ENCODE data around the gene C10orf53.
A peak's percentile ranks its signal among the peaks of the same experiment; 100 is the strongest.

The C10orf53 gene

DNA sequence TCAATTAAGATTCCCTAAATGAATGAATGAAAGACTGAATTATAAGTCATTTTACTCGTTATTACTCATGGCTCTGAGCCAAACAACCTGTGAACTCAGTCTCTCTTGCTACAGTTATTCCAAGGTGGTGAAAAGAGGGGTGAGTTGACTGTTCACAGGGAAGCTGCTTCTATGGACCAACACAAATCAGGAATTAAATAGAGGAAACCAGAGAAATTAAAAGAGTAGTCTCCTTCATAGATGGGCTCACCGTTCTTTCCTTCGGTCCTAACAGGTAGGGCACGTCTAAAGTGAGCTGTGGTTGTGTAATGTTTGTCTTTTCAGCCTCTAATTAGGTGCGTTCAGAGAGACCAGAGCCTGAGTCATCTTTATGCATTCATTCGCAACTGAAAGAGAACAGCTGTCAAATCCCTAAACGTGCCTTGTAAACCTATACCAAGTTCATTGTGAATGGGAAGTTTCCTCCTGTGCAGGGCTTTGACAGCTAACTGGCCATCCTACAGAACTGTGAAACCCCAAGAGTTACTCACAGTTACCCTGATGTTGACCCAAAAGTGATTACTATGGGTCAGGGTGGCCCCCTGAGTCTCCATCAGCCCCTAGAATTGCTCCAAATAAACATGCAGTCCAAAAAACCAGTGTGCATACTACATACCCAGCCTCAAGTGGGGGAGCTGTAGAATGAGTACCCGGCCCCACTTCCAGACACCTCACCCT lies 18.2 kb upstream of the C10orf53 start:
- TF ChIP-seq GATA2 (IDR thresholded peaks at IDR 0.05; ENCODE audit: low read depth, low read length) = no peak
- TF ChIP-seq GATA3 (IDR thresholded peaks at IDR 0.05; ENCODE audit: low read depth, low read length) = no peak

DNA sequence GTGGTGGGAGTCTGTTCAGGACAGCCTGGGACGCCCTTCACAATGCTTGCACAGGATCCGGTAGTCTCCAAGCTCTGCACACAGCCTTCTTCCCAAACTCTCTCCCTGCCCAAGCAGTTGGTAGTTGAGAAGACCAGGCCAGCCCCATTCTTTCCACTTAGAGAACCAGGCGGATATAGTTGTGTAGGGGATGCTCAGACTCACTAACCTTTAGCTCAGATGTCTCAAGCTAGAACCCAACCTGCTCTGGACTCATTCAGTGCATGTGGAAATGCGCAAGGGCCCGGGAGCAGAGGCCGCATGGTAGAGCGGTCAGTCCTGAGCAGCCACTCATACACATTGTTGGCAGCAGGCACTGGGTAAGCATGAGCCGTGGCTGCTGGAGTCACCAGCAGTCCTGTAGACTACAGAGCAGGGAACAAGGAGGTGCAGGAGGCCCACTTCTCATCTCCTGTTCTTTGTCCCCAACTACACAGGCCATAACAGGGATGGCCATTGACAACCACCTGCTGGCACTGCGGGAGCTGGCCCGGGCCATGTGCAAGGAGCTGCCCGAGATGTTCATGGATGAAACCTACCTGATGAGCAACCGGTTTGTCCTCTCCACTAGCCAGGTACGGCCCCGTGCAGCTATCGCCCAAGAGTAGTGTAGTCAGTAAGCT lies 17.2 kb upstream of the C10orf53 start:
- TF ChIP-seq GATA3 (IDR thresholded peaks at IDR 0.05; ENCODE audit: low read depth, low read length) = no peak
- TF ChIP-seq GATA2 (IDR thresholded peaks at IDR 0.05; ENCODE audit: low read depth, low read length) = no peak

DNA sequence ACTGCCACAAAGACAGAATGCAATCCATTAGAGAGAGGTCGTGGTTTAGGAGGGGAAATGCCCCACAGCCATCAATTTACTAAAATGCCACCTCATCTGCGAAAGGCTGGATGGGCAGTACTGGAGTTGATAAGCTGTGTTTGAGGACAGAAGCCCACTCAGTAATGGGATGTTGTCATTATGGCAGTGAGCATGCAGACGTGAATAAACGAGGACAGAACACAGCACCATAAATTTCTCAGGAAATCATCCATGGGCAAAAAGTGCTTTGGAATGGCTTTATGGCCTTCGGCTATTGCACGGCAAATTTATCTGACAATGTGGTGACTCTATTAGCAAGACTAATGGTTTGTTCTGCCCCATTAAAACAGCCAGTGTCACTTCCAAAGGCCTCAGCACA lies 15.9 kb upstream of the C10orf53 start:
- TF ChIP-seq GATA3 (IDR thresholded peaks at IDR 0.05; ENCODE audit: low read depth, low read length) (no peak), GATA2 (IDR thresholded peaks at IDR 0.05; ENCODE audit: low read depth, low read length) (peak; percentile 61)

DNA sequence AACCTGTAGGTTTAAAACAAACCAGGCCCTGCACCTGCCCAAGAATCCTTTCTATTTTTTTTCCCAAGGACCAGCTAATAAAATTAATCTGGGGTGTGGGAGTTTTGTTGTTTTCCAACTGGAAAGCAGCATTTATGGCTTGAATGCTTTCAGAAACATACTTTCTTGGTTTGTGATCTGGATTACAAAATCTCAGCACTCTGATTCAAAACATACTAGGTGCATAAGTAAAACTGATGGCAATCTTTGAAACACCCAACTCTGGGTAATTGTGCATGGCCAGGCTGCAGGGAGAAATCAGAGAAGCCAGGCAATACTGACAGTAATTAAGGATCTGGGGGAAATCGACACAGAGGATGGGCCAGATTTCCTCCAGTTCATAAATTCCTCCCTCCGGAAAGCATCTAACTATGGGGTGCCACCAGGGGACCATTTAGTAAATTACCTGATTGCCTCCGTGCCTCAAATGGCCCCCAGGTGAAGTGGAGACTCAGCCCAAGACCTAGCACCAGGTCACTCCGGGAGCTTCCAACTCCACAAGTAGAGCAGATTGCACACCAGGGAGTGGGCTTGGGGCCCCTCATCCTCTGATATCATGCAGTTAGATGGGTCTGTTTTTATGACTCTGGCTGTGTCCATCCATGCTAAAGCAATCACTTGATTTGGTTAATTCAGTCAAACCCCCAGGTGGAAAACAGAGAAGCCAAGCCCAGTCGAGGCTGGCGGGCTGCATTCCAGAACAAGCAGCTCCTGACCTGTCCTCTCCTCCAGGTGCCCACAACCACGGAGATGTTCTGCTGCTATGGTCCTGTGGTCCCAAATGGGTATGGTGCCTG lies 15.2 kb upstream of the C10orf53 start:
- TF ChIP-seq GATA3 (IDR thresholded peaks at IDR 0.05; ENCODE audit: low read depth, low read length) (0 out of 2 replicates have a peak, but pooled peaks have one; percentile 58), GATA2 (IDR thresholded peaks at IDR 0.05; ENCODE audit: low read depth, low read length) (peak; percentile 81)

DNA sequence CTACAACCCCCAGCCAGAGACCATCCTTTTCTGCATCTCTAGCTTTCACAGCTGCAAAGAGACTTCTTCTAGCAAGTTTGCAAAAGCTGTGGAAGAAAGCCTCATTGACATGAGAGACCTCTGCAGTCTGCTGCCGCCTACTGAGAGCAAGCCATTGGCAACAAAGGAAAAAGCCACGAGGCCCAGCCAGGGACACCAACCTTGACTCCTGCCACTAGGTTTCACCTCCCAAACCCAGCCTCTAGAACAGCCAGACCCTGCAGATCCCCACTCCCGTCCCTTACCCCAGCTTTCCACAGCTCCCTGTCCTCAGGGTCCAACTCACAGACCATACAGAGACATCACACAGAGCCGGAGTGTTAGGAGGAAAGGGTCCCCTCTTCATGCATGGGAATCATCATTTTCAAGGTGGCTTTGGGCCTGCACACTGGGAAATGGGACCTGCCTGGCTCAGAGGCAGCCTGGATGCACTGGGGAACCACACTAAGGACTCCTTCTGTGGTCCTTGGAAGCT lies 14.6 kb upstream of the C10orf53 start:
- TF ChIP-seq GATA3 (IDR thresholded peaks at IDR 0.05; ENCODE audit: low read depth, low read length) (no peak), GATA2 (IDR thresholded peaks at IDR 0.05; ENCODE audit: low read depth, low read length) (no peak)

DNA sequence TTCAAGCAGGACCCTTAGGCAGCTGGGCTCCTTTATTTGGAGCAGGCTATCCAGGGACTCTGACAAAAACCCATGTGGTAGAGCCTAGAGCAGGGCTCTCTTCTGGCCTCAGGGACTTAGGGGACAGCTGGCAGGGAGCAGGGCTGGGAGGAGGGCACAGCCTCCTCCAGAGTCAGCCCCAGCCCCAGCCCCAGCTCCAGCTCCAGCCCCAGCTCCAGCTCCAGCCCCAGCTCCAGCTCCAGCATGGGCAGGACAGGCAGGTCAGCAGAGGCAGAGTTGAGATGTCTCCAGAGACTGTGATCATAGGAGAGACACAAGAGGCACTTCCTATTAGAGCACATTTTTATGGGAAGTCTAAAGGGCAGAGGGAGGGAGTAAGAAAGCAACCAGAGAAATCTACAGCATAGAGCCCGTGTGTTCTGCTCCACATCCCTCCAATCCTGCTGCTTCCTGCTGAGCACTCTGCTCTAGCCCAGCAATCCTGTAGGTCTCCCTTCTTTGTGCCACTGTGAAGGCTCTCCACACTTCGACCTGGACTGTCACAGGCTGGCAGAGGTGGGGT lies 13.3 kb upstream of the C10orf53 start:
- TF ChIP-seq GATA2 (IDR thresholded peaks at IDR 0.05; ENCODE audit: low read depth, low read length) = no peak
- no peak for TF ChIP-seq GATA3 (IDR thresholded peaks at IDR 0.05; ENCODE audit: low read depth, low read length)

DNA sequence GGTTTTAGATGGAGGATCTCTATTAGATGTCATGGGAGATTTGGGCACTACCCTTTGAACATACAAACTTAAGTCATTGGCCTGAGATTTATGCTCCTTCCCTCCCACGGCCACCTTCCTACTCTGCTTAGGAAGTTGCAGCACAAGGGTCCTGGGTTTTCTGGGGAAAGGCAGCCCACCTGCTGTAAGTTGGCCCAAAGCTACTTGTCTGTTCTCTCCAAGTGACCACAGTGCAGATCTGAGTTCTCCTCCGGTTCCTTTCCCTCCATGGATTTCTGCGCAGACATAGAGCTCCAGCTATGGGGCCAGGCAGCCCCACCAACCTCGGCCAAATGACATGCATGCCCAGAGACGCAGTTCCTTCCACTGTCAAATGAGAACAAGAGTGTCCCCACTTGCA lies 12.8 kb upstream of the C10orf53 start:
- TF ChIP-seq GATA2 (IDR thresholded peaks at IDR 0.05; ENCODE audit: low read depth, low read length) = no peak

DNA sequence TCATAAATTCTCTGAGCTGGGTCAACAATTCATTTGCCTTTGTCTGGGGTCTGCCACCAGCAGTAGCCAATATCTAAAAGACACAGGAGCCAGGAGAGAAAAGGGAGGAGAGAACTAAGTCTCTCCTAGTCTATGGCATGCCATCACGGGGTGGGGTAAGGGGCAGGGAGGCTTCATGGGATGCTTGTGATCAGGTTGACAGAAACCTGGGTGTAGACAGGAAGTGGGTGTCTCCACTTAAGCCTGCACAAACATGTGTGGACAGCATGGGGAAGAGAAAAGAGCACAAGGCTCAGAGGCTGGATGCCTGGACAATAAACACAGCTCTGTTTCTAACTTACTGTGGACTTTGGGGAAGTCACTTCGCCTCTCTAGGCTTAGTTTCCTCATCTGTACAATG lies 11.5 kb upstream of the C10orf53 start:
- no peak for TF ChIP-seq GATA3 (IDR thresholded peaks at IDR 0.05; ENCODE audit: low read depth, low read length)

DNA sequence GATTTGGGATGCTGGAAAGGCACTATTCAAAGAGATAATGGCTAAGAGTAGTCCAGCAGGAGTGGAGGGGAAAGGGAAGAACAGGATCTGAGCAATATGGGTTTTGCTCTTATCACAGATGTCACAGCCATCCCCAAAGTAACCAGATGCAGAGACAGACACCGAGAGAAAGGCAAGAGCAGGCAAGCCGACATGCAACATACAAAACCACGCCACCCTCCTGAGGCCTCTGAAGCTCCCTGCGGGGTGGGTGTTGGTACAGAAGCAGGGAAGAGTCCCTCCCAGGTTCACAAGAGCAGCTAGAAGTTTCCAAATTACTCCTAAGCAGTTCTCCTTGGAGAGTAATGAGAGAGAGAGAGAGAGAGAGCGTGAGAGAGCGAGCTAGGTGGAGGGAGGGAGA lies 10.8 kb upstream of the C10orf53 start:
- TF ChIP-seq GATA3 (IDR thresholded peaks at IDR 0.05; ENCODE audit: low read depth, low read length) = no peak
- 0 out of 2 replicates have a peak, but pooled peaks have one; percentile 17 for TF ChIP-seq GATA2 (IDR thresholded peaks at IDR 0.05; ENCODE audit: low read depth, low read length)

DNA sequence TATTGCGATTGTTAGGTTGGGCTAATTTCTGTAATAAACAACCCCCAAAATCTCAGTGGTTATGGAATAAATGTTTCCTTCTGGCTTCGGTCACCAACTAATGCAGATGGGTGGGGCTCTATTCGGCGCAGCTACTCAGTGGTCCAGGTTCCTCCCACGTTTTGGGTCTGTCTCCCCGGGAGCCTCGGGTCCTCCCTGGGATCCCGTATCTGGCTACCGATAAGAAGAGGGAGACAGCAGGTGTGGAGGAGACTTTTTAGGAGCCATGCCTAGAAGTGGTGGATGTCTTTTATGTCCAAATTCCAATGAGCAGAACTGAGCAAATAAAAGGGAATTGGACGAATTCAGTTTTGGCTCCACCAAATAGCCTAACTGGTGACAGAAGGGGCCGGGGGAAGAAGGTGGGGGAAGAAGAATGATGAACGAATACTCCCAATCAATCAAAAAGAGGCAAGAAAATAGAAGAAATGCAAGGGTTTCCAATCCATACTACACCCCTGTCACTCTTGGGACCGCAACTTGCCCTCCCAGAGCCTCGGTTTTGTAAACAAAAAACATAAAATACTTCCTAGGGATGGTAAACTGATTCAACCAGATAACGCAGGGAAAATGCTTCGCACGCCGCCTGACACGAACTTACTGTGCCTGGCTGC lies 498 bp upstream of the C10orf53 start:
- TF ChIP-seq GATA3 (IDR thresholded peaks at IDR 0.05; ENCODE audit: low read depth, low read length) (no peak), GATA2 (IDR thresholded peaks at IDR 0.05; ENCODE audit: low read depth, low read length) (no peak)

DNA sequence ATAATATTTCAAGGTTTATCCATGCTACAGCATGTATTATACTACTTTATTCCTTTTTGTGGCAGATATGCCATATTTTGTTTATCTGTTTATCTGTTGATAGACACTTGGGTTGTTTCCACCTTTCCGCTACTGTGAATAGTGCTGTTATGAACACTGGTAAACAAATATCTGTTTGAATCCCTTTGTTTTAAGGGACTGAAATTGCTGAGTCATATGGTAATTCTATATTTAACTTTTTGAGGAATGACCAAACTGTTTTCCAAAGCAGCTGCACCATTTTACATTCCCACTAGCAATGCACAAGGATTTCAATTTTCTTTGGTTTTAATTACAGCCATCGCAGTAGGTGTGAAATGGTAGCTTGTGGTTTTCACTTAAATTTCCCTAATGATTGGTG lies 3.4 kb downstream of the C10orf53 start:
- TF ChIP-seq GATA2 (IDR thresholded peaks at IDR 0.05; ENCODE audit: low read depth, low read length) = no peak
- no peak for TF ChIP-seq GATA3 (IDR thresholded peaks at IDR 0.05; ENCODE audit: low read depth, low read length)

DNA sequence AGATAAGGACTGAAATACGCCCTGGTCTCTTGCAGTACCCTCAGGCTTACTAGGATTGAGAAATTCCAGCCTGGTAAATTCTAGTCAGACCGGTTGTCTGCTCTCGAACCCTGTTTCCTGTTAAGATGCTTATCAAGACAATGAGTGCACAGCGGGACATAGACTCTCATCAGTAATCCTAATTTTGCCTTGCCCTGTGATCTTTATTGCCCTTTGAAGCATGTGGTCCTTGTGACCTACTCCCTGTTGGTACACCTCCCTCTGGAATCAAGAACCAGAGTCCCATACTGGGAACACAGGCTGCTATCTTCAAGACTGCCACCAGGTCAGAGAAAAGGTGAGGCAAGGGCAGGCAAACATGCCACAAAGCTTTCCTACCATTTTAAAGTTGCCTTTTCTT lies 7.2 kb downstream of the C10orf53 start:
- TF ChIP-seq GATA2 (IDR thresholded peaks at IDR 0.05; ENCODE audit: low read depth, low read length) (no peak), GATA3 (IDR thresholded peaks at IDR 0.05; ENCODE audit: low read depth, low read length) (no peak)

DNA sequence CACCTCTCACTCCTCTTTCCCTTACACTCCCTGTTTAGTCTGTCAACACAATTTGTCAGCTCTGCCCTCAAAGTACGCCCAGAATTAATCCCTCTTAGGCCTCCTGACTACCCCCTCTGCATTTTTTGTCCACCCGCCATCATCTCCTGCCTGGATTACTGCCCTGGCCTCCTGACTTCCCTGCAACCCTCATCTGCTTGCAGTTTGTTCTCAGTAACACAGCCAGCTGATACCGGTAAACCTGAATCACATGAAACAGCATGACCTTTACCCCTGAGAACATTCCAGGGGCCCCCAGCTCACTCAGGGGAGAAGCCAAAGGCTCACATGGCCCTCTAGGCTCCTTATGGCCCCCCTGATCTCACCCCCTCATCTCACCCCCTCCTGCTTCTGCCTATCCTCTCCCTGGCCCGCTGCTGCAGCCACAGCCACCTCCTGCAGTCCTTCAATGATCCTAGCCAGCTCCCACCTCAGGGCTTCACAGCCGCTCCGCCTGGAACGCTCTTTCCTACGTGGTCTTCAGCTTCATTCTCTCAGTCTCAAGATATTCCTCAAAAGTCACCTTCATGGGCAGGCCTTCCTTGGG lies 8.9 kb downstream of the C10orf53 start:
- TF ChIP-seq GATA2 (IDR thresholded peaks at IDR 0.05; ENCODE audit: low read depth, low read length) = no peak
- TF ChIP-seq GATA3 (IDR thresholded peaks at IDR 0.05; ENCODE audit: low read depth, low read length) = no peak

Data from SH-SY5Y (cell line).